Stimulated activated CD4-positive, alpha-beta T cell treated with anti-CD3 and anti-CD28 coated beads, Interleukin-4, amount 100 ng/mL, for 24 hours (primary cell): ENCODE measurements around the gene C1orf116.
A peak's percentile ranks its signal among the peaks of the same experiment; 100 is the strongest.

Experiments used
- DNase-seq: peaks from one replicate; pipeline ENCODE4 v3.0.0-alpha.2; 2020

The C1orf116 gene

DNA sequence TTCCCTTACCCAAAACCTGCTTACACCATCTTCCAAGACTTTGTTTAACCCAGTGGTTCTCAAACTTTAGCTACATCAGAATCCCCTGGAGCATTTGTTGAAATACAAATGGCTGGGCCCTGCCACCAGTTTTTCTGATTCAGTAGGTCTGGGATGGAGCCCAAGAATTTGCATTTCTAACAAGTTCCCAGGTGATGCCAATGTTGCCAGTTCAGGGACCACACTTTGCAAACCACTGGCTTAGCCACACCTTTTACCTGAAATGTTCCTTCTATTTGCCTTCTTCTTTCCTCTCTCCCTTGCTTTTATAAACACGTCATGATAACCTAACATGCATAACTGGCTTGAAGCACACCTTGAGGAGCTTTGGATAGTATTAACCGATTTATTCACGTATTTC, 46.2 kb downstream of the C1orf116 start:
- DNase-seq, result no peak

DNA sequence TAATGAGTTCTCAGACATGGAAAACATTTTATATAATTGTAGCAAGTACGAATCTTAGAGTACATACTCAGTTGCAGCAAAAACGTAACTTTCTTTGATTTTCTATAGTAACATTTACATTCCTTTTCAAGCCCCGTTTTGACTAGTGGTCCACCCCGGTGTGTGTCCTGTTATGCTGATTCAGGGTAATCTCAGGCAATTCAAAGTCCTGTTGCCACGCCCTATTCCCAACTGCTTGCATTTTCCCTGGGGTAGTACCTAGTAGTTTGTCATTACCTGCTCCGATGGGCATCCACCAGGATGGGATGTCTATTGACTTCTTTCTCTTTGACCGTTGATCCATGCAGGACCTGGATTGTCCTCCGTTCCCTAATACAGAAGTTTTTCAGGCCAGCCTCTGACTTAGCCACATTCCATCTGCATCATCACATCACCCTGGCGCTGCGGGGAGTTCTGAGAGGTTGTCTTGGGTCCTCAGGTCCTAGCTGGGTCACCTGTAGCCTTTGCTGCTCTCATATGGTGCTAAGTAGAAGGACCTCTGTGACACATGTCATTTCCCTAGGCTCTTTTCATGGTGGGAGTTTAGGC, 47.3 kb downstream of the C1orf116 start:
- DNase-seq, result no peak

DNA sequence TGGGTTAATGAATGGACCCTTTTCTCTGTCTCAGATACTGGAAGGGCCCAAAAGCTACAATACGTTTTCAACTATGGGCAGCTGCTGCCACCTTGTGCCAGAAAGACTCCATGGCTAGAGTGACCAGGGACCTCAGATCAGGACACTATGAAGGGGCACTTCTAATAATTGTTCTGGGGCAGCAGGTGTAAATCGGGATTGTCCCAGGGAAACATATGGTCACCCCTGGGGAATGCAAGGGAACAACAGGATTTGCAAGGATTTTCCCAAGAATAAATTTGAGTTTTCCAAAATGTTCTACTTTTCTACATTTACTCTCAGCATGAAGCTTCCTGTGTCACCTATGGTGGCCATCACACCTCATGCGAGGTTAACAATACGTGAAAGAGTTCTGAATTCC, 50.3 kb downstream of the C1orf116 start:
- DNase-seq, result peak; percentile 64

DNA sequence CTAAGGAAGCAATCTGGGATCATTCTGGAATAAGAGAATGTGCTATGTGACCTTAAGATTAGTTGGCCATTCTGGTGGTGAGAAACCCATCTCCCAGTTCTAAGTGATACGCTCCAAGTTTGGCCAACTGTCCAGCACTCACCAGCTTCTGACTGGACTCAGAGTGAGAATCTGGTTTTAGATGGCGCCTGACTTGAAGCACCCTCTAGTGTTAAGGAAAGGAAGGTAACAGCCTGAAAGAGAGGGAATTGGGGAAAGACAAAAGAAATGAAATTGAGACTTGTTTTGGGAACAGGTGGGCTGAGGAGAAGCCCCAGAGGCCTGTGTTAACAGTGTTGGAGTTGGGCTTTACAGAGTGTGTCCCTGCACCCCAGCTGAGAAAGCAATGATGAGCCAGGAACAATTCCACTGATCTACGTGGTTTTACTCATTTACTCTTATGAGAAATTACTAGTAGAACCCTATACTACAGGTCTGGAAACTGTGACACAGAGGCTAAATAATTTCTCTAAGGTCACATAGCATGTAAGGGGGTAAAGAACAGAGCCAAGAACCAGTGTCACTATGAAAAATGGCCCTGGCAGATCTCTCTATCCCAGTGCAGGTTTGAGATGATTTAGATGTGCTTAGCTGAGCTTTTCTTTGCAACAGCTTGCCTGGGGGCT, 53.0 kb downstream of the C1orf116 start:
- DNase-seq, result no peak

DNA sequence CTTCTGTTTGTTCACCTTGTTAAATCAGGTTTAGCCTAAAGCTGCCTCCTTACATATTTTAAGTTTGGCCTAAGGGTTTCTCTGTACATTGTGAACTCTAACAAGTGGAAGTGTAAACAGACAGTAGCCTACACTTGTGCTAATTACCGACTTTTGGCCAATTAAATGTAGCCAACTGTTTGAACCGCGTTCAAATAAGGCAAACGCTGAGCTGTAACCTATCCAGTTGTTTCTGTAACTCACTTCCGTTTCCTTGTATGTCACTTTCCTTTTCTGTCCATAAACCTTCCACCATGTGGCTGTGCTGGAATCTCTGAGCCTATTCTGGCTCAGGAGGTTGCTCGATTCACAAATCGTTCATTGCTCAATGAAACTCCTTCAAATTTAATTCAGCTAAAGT, 54.3 kb downstream of the C1orf116 start:
- no peak for DNase-seq

DNA sequence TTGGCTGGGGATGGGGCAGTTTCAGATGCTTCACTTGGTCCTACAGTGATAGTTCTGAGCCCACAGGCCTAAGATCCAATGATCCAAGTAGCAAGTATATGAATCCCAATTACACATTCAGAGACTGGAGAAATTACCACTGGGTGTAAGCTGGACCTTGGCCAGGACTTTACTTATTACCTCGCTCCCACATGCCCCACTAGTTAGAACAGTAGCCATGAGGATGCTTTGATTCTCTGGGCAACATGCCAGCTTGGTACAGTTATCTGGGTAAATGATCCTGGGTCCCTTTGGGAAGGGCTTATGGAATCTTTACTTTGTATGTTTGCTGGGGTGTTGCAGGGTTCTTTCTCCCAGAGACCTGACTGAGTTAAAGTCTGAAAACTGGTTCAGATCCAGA, 57.2 kb downstream of the C1orf116 start:
- no peak for DNase-seq

DNA sequence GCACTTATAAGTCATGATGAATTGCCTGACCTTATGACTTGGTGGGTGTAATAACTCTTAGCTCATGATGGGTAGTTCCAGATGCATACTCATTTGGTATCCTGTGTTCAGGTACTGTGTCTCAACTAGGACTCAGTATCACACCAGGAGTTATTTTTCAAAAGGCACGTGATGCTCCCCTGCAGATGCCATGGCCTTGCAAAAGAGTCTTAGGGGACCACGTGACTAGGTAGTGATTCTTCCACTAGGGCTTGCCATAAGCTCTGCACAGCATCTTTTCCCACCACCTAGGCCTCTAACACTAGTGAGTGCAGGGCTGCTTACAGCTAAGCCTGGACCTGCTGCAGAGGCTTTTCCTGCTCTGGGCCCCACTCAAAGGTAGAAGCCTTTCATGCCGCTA, 58.4 kb downstream of the C1orf116 start:
- DNase-seq, result no peak

DNA sequence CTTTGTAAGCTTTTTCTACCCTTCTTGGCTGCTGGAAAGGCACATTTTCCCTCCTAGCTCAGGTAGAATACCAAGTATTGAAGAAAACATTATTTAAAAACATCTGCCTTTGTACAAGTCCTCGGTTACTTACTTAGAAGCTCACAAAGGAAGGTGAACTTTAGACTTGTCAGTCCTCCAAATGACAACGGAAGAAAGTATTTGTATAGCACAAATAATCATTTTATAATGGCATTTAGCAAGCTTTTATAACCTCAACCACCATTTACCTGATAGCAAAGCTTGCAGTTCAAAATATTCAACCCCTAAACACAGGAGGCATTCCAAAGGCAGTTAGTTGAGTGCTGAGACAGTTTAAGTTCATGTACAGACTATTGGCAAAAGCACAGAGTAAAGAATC, 59.8 kb downstream of the C1orf116 start:
- DNase-seq, result no peak

DNA sequence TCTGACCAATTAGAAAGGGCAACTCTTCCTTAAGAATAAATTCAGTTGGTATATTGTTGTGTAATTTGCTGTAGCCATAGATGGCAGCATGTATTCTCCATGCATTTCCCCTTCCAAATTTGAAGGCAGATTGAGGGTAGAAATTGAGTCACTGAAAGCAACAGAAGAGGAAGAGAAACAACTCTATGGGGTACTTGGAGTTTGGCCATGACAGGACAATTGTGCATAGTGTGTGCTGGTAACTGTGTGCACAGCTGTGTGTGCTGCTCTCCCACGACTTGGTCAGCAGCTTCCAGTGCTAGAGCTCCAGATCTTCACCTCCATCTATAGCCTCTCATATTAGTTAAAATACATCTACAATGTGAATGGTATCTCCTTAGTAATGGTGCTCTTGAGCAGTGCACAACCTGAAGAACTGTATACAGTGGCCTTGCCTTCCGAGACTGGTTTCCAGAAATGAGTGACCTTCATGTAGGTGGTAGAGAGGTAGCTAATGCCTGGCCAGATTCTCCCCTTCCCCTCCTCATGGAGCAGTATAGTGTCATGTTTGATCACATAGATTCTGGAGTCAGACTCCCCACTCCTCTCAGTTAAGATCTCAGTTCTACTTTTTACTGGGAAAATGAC, 61.4 kb downstream of the C1orf116 start:
- no peak for DNase-seq

DNA sequence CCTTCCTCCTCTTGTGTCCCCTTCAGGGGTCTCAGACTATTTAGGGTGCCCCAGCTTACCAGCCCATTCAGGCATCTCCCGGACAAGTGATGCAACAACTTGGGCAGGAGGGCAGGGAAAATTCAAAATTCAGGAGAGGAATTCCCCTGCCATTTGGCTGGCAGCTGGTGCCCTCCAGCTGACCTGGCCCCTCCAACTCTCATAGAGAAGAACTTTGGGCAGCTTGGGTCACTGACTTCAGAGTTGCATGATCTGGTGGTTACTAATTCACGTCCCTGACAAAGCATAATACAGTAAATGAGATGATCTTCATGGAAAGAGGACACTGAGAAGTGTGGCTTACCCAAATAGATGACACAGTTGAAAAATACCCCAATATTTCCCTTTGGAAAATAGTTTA, 62.1 kb downstream of the C1orf116 start, which contains the start of gene FCAMR:
TSS of gene FCAMR (minus strand) at position 15 of the 400 bp plus-strand sequence. CDS start 335 bp downstream, outside the sequence.
- no peak for DNase-seq

DNA sequence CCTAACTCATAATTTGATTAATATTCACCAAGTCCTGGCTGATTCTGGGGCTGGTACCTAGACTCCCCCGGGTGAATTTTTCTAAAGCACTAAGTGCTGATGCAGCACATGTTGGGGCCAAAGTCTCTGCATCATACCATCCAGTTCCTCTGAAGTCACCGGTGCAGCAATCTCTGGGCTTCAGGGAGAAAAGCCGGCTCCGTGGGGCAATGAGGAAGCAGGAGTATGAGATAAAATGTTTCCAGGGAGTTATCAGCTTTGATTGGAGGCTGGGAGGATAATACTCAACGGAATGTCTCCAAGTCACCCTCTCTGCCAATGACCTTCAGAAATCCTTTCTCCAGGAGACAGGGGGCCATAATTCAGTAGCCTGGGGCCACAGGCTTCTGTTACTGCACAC, 63.5 kb downstream of the C1orf116 start:
- no peak for DNase-seq
